Cardiac fibroblast (primary cell): ENCODE data around the gene PLA2G1B.

Experiments
- DNase-seq, 2 donors: peaks; one replicate each; pipeline versions ENCODE4 v3.0.0 to v3.0.0-alpha.2; 2010; ENCODE audit warnings: low read depth in 2 of 2
- H3K4me3 ChIP-seq, 2 donors: replicated peaks in 1 of 2; 1 replicate in 1 of 2; 2 replicates in 1 of 2; pipeline ENCODE4 v1.5.1; 2011; ENCODE audit warnings: low read depth in 2 of 2, low read length in 2 of 2, mild to moderate bottlenecking in 2 of 2, moderate library complexity in 1 of 2
- TF ChIP-seq, protein P1 (sequence below): IDR thresholded peaks from one replicate; pipeline ENCODE4 v1.5.1; 2011; ENCODE audit warnings: low read depth, mild to moderate bottlenecking, low read length, inconsistent platforms

The PLA2G1B gene

GRCh38 chr12:120350576-120351350 lies 23.2 kb upstream of the PLA2G1B start:
- TF ChIP-seq, protein P1, sequence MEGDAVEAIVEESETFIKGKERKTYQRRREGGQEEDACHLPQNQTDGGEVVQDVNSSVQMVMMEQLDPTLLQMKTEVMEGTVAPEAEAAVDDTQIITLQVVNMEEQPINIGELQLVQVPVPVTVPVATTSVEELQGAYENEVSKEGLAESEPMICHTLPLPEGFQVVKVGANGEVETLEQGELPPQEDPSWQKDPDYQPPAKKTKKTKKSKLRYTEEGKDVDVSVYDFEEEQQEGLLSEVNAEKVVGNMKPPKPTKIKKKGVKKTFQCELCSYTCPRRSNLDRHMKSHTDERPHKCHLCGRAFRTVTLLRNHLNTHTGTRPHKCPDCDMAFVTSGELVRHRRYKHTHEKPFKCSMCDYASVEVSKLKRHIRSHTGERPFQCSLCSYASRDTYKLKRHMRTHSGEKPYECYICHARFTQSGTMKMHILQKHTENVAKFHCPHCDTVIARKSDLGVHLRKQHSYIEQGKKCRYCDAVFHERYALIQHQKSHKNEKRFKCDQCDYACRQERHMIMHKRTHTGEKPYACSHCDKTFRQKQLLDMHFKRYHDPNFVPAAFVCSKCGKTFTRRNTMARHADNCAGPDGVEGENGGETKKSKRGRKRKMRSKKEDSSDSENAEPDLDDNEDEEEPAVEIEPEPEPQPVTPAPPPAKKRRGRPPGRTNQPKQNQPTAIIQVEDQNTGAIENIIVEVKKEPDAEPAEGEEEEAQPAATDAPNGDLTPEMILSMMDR: no peak
- DNase-seq: no peak

DNA sequence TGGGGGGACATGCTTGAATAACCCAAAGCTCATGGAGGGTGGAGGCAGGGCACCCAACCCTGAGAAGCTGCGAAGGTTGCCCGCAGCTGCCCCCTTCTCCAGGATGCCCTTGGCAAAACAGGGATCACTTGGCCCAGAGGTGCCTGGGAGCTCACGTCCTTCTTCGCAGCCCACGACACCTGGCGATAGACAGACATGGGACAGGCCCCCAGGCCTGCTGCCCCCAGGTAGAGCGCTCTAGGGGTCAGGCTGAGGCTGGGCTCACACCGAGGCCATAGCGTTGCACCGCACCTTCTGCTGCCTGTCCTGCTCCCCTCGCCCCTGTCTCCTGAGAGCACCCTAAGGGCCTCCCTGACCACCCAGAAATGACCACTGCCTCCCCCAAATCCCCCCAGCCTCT lies 20.2 kb upstream of the PLA2G1B start:
- no peak overlapping the region for H3K4me3 ChIP-seq
- TF ChIP-seq, protein P1: no peak
- DNase-seq: no peak

More at GRCh38 chr12:120350576-120351350, 23.2 kb upstream of the PLA2G1B start:
- no peak overlapping the region for H3K4me3 ChIP-seq

DNA sequence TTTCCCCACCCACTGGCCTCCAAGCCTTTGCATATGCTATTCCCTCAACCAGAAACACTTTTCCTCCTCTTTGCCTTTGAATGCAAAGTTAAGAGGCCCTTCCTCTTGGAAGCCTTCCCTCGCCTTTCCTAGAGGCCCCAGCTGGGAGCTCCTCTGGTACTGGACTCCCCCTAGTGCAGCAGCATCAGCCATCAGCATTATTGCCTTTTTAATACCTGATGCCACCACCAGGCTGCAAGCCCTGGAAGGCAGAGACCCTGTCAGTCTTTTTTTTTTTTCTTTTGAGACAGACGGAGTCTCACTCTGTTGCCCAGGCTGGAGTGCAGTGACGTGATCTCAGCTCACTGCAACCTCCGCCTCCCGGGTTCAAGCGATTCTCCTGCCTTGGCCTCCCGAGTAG lies 19.1 kb upstream of the PLA2G1B start:
- no peak for DNase-seq
- TF ChIP-seq, protein P1: no peak
- no peak overlapping the region for H3K4me3 ChIP-seq

DNA sequence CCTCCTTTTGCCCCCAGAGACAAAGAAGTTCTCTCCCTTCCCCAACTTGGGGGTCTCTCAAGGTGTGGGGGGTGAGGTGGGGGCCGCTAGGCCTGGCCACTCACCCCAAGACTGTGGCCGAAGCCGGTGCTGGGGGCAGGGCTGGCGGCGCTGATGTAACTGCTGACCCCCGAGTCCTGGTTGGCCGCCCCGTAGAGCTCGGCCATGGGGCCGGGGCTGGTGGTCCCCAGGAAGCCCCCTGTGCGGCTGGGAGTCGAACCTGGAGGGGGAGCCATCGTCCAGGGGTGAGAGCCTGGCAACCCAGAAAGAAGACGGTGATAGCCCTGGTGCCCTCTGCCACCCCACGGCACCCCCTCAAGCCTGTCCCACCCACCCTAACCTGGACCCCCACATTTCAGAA lies 18.5 kb upstream of the PLA2G1B start:
- no peak overlapping the region for H3K4me3 ChIP-seq
- TF ChIP-seq, protein P1: no peak
- no peak for DNase-seq

DNA sequence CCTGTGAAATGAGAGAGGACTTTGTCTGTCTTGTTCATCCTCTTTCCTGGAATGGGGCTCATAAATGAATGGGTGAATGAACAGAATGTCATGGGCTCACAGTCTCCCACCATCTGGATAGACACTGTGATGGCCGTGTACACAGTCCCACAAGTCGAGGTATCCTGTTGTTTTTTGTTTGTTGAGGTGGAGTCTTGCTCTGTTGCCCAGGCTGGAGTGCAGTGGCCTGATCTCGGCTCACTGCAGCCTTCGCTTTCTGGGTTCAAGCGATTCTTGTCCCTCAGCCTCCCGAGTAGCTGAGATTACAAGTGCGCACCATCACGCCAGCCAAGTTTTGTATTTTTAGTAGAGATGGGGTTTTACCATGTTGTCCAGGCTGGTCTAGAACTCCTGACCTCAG lies 16.1 kb upstream of the PLA2G1B start:
- H3K4me3 ChIP-seq: no peak overlapping the region
- DNase-seq: no peak
- TF ChIP-seq, protein P1: no peak

DNA sequence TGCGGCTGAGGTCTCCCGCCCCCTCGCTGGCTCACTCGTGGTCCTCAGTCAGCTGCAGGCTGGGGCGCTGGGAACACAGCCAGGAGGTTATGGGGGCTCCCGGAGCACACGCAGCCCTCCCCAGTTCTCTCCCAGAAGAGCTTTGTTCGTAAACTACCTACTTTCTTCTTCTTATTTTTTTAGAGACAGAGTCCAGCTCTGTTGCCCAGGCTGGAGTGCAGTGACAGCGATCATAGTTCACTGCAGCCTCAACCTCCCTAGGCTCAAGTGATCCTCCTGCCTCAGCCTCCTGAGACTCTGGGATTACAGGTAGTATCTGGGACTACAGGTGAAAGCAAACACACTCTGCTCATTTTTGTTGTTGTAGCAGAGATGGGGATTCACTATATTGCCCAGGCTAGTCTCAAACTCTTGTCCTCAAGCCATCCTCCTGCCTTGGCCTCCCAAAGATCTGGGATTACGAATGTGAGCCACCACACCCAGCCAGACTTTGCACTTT lies 15.5 kb upstream of the PLA2G1B start:
- H3K4me3 ChIP-seq: no peak overlapping the region
- DNase-seq: no peak
- TF ChIP-seq, protein P1: no peak
